ENCODE data around the gene IMMP2L.
"Not testable (repeated sequence)": the region's sequence is repeated elsewhere in the genome, so short reads cannot be mapped to it uniquely, and the experiment has no call there.

- TF ChIP-seq, protein P1, sequence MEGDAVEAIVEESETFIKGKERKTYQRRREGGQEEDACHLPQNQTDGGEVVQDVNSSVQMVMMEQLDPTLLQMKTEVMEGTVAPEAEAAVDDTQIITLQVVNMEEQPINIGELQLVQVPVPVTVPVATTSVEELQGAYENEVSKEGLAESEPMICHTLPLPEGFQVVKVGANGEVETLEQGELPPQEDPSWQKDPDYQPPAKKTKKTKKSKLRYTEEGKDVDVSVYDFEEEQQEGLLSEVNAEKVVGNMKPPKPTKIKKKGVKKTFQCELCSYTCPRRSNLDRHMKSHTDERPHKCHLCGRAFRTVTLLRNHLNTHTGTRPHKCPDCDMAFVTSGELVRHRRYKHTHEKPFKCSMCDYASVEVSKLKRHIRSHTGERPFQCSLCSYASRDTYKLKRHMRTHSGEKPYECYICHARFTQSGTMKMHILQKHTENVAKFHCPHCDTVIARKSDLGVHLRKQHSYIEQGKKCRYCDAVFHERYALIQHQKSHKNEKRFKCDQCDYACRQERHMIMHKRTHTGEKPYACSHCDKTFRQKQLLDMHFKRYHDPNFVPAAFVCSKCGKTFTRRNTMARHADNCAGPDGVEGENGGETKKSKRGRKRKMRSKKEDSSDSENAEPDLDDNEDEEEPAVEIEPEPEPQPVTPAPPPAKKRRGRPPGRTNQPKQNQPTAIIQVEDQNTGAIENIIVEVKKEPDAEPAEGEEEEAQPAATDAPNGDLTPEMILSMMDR (IDR thresholded peaks at IDR 0.05): not testable (repeated sequence)
- not testable (repeated sequence) for TF ChIP-seq POLR2A (IDR thresholded peaks at IDR 0.05)
Observed at GRCh38 chr7:111581784-111582488, 19.6 kb upstream of the IMMP2L start.
